OCI-LY1 (cell line): Measurements from ENCODE around the gene CYYR1.

ENCODE experiments used
- EZH2 ChIP-seq: fragments of 200-600 bp; sonication (generic), shearing (Covaris generic); IDR thresholded peaks from 2 replicates; pipeline ENCODE4 v1.8.0; 2017; ENCODE audit warnings: borderline replicate concordance, mixed run types, mild to moderate bottlenecking, antibody characterized with exemption, low read length, moderate library complexity, mixed read lengths
- TF ChIP-seq, protein P1 (sequence below): fragments of 200-600 bp; sonication (generic), shearing (Covaris generic); IDR thresholded peaks from 2 replicates; pipeline ENCODE4 v1.5.1; 2017; ENCODE audit warnings: mild to moderate bottlenecking, antibody characterized with exemption, low read length, moderate library complexity, mixed read lengths

DNA sequence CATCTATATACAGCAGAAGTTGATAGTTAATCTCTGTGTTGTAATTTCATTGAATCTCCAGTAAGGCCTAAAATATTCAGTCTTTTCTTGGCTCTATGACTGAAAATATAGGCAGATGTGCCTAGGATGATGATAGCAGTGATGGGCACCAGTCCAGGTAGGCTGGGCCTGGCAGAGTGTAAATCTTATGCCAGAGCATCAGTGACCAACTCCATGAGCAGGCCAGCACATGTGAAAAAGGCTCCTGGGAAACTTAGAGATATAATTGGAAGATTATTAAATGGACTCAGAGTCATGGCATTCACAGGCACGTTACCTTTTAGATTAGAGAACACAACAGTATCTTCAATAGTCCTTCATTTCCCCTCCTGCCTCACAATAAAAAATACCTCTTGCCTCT is 20.7 kb upstream of the CYYR1 start:
- TF ChIP-seq, protein P1, sequence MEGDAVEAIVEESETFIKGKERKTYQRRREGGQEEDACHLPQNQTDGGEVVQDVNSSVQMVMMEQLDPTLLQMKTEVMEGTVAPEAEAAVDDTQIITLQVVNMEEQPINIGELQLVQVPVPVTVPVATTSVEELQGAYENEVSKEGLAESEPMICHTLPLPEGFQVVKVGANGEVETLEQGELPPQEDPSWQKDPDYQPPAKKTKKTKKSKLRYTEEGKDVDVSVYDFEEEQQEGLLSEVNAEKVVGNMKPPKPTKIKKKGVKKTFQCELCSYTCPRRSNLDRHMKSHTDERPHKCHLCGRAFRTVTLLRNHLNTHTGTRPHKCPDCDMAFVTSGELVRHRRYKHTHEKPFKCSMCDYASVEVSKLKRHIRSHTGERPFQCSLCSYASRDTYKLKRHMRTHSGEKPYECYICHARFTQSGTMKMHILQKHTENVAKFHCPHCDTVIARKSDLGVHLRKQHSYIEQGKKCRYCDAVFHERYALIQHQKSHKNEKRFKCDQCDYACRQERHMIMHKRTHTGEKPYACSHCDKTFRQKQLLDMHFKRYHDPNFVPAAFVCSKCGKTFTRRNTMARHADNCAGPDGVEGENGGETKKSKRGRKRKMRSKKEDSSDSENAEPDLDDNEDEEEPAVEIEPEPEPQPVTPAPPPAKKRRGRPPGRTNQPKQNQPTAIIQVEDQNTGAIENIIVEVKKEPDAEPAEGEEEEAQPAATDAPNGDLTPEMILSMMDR, result no peak
- no peak for TF ChIP-seq EZH2
